ENCODE measurements around the gene GRID2.

Gene GRID2

DNA sequence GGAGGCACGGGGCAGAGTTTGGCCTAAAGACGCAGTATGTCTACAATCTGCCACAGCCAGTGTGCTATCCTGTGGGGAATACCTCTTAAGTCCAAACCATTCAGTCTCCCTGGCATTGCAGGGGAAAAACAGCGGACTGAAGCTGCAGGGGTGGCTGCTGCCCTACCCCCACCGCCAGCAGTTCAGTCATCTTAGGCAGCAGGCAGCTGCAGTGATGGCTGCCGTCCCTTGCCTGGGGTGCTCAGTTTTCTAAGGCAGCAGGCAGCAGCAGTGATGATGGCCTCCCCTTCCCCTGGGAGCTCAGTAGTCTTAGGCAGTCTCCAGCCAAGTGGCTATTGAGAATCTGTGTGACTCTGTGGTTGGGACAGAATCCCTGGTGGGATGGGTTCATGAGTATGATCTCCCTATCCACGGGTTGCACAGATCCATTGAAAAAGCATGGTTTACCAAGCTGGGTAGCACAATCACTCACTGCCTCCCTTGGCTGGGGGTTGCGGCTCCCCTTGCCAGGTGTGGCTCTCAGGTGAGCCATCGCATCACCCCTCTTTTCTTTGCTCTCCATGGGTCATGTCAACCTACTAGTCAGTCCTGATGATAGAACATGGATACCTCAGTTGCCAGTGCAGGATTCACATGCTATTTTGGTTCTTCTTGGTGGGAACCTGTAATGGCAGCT is 48.9 kb upstream of the GRID2 start:
- ATAC-seq, result no peak
- TF ChIP-seq, protein P1, sequence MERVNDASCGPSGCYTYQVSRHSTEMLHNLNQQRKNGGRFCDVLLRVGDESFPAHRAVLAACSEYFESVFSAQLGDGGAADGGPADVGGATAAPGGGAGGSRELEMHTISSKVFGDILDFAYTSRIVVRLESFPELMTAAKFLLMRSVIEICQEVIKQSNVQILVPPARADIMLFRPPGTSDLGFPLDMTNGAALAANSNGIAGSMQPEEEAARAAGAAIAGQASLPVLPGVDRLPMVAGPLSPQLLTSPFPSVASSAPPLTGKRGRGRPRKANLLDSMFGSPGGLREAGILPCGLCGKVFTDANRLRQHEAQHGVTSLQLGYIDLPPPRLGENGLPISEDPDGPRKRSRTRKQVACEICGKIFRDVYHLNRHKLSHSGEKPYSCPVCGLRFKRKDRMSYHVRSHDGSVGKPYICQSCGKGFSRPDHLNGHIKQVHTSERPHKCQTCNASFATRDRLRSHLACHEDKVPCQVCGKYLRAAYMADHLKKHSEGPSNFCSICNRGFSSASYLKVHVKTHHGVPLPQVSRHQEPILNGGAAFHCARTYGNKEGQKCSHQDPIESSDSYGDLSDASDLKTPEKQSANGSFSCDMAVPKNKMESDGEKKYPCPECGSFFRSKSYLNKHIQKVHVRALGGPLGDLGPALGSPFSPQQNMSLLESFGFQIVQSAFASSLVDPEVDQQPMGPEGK (CRISPR knock-in tag; IDR thresholded peaks at IDR 0.05; ENCODE audit: borderline replicate concordance), result no peak
- TF ChIP-seq ESRRG (CRISPR knock-in tag; IDR thresholded peaks at IDR 0.05), result no peak
- TF ChIP-seq ZC3H10 (CRISPR knock-in tag; IDR thresholded peaks at IDR 0.05), result no peak
- TF ChIP-seq ZFP30 (CRISPR knock-in tag; IDR thresholded peaks at IDR 0.05), result no peak
- TF ChIP-seq BACH2 (CRISPR knock-in tag; IDR thresholded peaks at IDR 0.05; ENCODE audit: borderline replicate concordance), result no peak
- TF ChIP-seq ZNF70 (CRISPR knock-in tag; IDR thresholded peaks at IDR 0.05), result no peak
- TF ChIP-seq ZNF565 (CRISPR knock-in tag; conservative IDR thresholded peaks at IDR 0.05; ENCODE audit: low read depth), result no peak
- TF ChIP-seq, protein P2, sequence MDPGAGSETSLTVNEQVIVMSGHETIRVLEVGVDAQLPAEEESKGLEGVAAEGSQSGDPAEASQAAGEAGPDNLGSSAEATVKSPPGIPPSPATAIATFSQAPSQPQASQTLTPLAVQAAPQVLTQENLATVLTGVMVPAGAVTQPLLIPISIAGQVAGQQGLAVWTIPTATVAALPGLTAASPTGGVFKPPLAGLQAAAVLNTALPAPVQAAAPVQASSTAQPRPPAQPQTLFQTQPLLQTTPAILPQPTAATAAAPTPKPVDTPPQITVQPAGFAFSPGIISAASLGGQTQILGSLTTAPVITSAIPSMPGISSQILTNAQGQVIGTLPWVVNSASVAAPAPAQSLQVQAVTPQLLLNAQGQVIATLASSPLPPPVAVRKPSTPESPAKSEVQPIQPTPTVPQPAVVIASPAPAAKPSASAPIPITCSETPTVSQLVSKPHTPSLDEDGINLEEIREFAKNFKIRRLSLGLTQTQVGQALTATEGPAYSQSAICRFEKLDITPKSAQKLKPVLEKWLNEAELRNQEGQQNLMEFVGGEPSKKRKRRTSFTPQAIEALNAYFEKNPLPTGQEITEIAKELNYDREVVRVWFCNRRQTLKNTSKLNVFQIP (CRISPR knock-in tag; IDR thresholded peaks at IDR 0.05; ENCODE audit: borderline replicate concordance, low read depth), result no peak
- TF ChIP-seq SNAI2 (CRISPR knock-in tag; IDR thresholded peaks at IDR 0.05), result no peak
- TF ChIP-seq, protein P3, sequence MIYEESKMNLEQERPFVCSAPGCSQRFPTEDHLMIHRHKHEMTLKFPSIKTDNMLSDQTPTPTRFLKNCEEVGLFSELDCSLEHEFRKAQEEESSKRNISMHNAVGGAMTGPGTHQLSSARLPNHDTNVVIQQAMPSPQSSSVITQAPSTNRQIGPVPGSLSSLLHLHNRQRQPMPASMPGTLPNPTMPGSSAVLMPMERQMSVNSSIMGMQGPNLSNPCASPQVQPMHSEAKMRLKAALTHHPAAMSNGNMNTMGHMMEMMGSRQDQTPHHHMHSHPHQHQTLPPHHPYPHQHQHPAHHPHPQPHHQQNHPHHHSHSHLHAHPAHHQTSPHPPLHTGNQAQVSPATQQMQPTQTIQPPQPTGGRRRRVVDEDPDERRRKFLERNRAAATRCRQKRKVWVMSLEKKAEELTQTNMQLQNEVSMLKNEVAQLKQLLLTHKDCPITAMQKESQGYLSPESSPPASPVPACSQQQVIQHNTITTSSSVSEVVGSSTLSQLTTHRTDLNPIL (CRISPR knock-in tag; IDR thresholded peaks at IDR 0.05; ENCODE audit: low read depth), result no peak
- no peak for TF ChIP-seq GLIS3 (CRISPR knock-in tag; IDR thresholded peaks at IDR 0.05)

DNA sequence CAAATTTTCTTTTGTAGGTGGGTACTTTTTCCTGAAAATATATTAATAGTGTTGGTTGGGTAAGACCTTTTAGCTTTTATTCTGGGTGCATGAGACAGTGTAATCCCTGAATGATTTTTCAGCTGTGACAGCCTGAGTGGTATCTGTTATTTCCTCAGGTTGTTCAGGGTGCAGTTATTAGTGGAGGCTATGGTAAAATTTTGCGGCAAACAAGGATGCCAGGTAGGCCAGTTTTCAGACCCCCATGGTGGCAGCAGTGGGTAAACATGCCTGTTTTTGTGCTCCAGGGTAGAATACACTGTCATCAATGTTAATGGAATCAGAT is 47.9 kb upstream of the GRID2 start:
- ATAC-seq, result no peak
- TF ChIP-seq ZNF565 (CRISPR knock-in tag; conservative IDR thresholded peaks at IDR 0.05; ENCODE audit: low read depth), result no peak
- TF ChIP-seq ESRRG (CRISPR knock-in tag; IDR thresholded peaks at IDR 0.05), result no peak
- no peak for TF ChIP-seq ZFP3 (CRISPR knock-in tag; IDR thresholded peaks at IDR 0.05)
- TF ChIP-seq ZC3H10 (CRISPR knock-in tag; IDR thresholded peaks at IDR 0.05), result no peak
- TF ChIP-seq ARNTL (CRISPR knock-in tag; IDR thresholded peaks at IDR 0.05; ENCODE audit: borderline replicate concordance, low read depth), result no peak
- TF ChIP-seq GLIS3 (CRISPR knock-in tag; IDR thresholded peaks at IDR 0.05), result no peak
- TF ChIP-seq ISL1 (CRISPR knock-in tag; IDR thresholded peaks at IDR 0.05), result no peak

DNA sequence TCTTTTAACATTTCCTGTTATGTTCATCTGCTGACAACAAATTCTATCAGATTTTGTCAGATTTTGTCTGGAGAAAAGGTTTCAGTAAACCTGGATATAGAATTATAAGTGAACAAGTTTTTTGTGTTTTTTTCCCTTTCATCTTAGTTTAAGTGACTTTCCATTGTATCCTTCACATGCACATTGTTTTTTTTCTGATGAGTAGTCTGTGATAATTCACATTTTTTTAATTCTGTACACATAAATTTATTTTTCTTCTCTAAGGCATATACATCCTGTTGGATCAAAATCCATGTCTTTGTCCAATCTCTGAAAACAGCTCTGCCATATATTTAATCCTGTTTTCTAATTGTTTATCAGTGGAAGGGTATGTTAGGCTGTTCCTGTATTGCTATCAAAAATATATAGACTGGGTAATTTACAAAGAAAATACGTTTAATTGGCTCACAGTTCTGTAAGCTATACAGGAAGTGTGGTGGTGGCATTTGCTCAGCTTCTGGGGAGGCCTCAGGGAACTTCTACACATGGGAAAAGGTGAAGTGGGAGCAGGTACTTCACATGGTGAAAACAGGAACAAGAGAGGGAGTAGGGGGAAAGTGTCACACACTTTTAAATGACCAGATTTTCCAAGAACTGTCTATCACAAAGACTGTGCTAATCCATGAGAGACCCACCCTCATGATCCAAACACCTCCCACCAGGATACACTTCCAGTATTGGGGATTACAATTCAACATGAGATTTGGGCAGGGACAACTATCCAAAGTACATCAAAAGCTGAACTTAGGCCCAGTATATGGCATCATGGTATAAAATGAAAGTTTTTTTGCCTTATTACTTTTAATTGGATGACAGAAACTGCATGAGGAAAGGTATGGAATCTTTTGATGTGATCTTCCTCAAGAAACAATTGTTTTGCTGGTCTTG is 45.6 kb upstream of the GRID2 start:
- ATAC-seq, result no peak
- TF ChIP-seq, protein P1 (CRISPR knock-in tag; IDR thresholded peaks at IDR 0.05; ENCODE audit: borderline replicate concordance), result no peak
- no peak for TF ChIP-seq GLIS3 (CRISPR knock-in tag; IDR thresholded peaks at IDR 0.05)
- no peak for TF ChIP-seq ZFP3 (CRISPR knock-in tag; IDR thresholded peaks at IDR 0.05)
- TF ChIP-seq BACH2 (CRISPR knock-in tag; IDR thresholded peaks at IDR 0.05; ENCODE audit: borderline replicate concordance), result no peak
- TF ChIP-seq TCF4 (CRISPR knock-in tag; IDR thresholded peaks at IDR 0.05; ENCODE audit: borderline replicate concordance), result no peak
- TF ChIP-seq SNAI2 (CRISPR knock-in tag; IDR thresholded peaks at IDR 0.05), result no peak
- TF ChIP-seq, protein P4, sequence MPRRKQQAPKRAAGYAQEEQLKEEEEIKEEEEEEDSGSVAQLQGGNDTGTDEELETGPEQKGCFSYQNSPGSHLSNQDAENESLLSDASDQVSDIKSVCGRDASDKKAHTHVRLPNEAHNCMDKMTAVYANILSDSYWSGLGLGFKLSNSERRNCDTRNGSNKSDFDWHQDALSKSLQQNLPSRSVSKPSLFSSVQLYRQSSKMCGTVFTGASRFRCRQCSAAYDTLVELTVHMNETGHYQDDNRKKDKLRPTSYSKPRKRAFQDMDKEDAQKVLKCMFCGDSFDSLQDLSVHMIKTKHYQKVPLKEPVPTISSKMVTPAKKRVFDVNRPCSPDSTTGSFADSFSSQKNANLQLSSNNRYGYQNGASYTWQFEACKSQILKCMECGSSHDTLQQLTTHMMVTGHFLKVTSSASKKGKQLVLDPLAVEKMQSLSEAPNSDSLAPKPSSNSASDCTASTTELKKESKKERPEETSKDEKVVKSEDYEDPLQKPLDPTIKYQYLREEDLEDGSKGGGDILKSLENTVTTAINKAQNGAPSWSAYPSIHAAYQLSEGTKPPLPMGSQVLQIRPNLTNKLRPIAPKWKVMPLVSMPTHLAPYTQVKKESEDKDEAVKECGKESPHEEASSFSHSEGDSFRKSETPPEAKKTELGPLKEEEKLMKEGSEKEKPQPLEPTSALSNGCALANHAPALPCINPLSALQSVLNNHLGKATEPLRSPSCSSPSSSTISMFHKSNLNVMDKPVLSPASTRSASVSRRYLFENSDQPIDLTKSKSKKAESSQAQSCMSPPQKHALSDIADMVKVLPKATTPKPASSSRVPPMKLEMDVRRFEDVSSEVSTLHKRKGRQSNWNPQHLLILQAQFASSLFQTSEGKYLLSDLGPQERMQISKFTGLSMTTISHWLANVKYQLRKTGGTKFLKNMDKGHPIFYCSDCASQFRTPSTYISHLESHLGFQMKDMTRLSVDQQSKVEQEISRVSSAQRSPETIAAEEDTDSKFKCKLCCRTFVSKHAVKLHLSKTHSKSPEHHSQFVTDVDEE (CRISPR knock-in tag; IDR thresholded peaks at IDR 0.05), result no peak
- TF ChIP-seq ZNF70 (CRISPR knock-in tag; IDR thresholded peaks at IDR 0.05), result no peak
- no peak for TF ChIP-seq OSR1 (CRISPR knock-in tag; IDR thresholded peaks at IDR 0.05)
- TF ChIP-seq ZC3H10 (CRISPR knock-in tag; IDR thresholded peaks at IDR 0.05), result no peak
- TF ChIP-seq RARB (CRISPR knock-in tag; IDR thresholded peaks at IDR 0.05), result no peak
- no peak for TF ChIP-seq PPARA (CRISPR knock-in tag; IDR thresholded peaks at IDR 0.05; ENCODE audit: borderline replicate concordance)
- TF ChIP-seq, protein P2 (CRISPR knock-in tag; IDR thresholded peaks at IDR 0.05; ENCODE audit: borderline replicate concordance, low read depth), result no peak
- TF ChIP-seq, protein P3 (CRISPR knock-in tag; IDR thresholded peaks at IDR 0.05; ENCODE audit: low read depth), result no peak
- TF ChIP-seq ZNF8 (CRISPR knock-in tag; IDR thresholded peaks at IDR 0.05), result no peak
- no peak for TF ChIP-seq ISL1 (CRISPR knock-in tag; IDR thresholded peaks at IDR 0.05)

Data from SK-N-SH treated with all-trans-retinoic acid at 6 μM for 48 hours (cell line).